ENCODE results near the gene SPPL3. TPM values are rescaled to one million over a fixed set of nuclear protein-coding genes. Genes with fewer than 3 reads are reported as not detected.

The SPPL3 gene
- total RNA-seq, 4 donors from 2014 or later, result 25.5 to 30.4 (median 29.0) TPM

DNA sequence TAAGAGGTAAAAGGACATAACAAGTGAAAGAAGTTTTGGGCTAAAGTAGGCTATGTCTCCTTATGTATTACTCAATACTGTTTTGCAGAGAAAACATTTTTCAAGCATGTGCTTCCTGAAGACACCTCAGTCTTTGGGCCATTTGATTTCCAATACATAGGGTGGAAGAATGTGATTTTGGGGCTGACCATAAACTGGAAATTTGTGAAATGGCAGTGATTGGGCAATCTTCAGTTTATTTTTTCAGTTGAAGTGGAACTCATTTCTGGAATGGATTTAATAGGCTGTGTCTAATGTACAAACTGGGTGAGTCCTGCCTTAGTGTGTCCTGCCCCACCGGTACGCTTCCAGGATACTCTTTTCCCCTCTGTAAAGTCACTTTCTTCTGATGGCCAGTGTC lies 181.4 kb downstream of the SPPL3 start:
- DNase-seq (ENCODE audit: low spot score in 2 of 2), result no peak
- Histone ChIP-seq H3K27me3 (no peaks in the 10 kb centered on the region), H3K36me3 (peaks cover 0 to 71% (median 5%) of the 10 kb centered on the region in 3 donors), H3K4me3 (no peak overlapping the region), H3K27ac (no peak overlapping the region), H3K4me1 (peaks cover 0 to 16% (median 8%) of the 10 kb centered on the region in 4 donors), H3K9me3 (no peaks in the 10 kb centered on the region)
- WGBS, 2 donors, result 84 to 97% methylated on average over 2 of the region's 2 CpGs
- TF ChIP-seq POLR2A (IDR thresholded peaks at IDR 0.05), result no peak
- TF ChIP-seq, protein P1, sequence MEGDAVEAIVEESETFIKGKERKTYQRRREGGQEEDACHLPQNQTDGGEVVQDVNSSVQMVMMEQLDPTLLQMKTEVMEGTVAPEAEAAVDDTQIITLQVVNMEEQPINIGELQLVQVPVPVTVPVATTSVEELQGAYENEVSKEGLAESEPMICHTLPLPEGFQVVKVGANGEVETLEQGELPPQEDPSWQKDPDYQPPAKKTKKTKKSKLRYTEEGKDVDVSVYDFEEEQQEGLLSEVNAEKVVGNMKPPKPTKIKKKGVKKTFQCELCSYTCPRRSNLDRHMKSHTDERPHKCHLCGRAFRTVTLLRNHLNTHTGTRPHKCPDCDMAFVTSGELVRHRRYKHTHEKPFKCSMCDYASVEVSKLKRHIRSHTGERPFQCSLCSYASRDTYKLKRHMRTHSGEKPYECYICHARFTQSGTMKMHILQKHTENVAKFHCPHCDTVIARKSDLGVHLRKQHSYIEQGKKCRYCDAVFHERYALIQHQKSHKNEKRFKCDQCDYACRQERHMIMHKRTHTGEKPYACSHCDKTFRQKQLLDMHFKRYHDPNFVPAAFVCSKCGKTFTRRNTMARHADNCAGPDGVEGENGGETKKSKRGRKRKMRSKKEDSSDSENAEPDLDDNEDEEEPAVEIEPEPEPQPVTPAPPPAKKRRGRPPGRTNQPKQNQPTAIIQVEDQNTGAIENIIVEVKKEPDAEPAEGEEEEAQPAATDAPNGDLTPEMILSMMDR (IDR thresholded peaks at IDR 0.05), result no peak
- TF ChIP-seq EP300 (IDR thresholded peaks at IDR 0.05), result no peak

DNA sequence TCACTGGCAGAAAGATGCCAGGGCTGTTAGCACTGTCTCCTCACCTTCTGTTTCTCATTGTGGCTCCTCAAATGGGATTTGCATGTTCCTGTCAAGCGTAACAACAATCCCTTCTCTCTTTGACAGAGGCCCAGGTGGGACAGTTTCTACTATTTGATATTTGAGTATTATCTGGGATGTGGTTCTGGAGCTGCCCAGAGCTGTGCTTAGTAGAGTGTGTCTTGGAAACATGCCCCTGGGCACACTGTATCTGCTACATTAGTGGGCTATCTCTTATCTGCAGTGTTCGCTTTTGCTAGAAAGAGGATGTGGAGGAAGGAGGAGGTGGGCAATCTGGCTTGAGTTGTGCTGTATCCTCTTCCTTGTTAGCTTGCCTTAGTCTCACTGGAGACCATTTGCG lies 182.3 kb downstream of the SPPL3 start:
- WGBS, 2 donors, result 83 to 91% methylated on average over 3 of the region's 3 CpGs
- H3K27me3 ChIP-seq, result no peaks in the 10 kb centered on the region

DNA sequence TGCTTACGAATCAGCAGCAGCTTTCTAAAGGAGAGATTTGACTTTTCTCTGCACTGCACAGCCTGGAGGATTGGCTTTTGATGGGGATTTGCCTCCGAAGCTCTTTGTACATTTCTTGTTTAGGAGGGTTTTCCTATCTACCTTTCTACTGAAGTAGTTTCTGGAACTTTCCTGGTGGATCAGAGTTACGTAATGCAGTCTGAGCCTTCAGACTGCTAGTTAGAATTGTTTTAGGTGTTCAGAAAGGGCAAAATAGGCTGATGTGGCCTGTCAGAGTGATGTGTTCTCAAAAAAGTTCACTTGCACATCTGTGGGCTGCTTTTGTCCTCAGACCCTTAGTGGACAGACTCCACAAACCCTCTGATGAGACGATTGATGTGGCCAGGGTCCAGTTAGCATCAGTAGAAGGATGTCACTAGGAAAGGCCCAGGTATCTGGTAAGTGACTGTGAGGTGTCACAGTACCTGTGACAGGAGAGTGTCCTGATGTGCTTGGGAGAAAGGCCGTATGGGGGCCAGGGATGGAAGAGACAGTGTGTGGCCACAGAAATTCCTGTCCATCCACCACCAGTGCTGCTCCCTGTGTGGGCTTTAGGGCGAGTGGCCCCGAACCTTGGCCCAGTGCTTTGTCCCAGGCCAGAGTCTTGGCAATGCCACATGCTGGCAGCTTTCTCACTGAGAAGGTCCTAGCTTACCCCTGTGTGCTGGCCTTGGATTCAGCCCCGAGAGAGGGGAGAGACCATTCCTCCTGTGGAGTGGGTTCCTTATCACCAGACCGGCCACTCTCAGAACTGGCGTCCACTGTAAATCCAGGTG lies 183.0 kb downstream of the SPPL3 start:
- Histone ChIP-seq H3K4me3 (no peak overlapping the region), H3K27ac (peak overlapping the region in 2 of 4 donors; percentile 45 to 50), H3K27me3 (no peaks in the 10 kb centered on the region), H3K9me3 (no peaks in the 10 kb centered on the region), H3K4me1 (peaks cover 0 to 11% (median 6%) of the 10 kb centered on the region in 4 donors), H3K36me3 (peaks cover 0 to 78% (median 5%) of the 10 kb centered on the region in 3 donors)
- 89 to 92% methylated on average over 7 to 10 of the region's 10 CpGs for WGBS, 2 donors
- TF ChIP-seq EP300 (IDR thresholded peaks at IDR 0.05), result no peak
- TF ChIP-seq, protein P1 (IDR thresholded peaks at IDR 0.05), result no peak
- no peak for TF ChIP-seq POLR2A (IDR thresholded peaks at IDR 0.05)
- no peak for DNase-seq (ENCODE audit: low spot score in 2 of 2)

More for the DNA sequence above, 182.3 kb downstream of the SPPL3 start:
- TF ChIP-seq POLR2A (IDR thresholded peaks at IDR 0.05), result no peak
- no peak for TF ChIP-seq EP300 (IDR thresholded peaks at IDR 0.05)
- H3K9me3 ChIP-seq, result no peaks in the 10 kb centered on the region
- no peak overlapping the region for H3K4me3 ChIP-seq
- peaks cover 0 to 72% (median 5%) of the 10 kb centered on the region in 3 donors for H3K36me3 ChIP-seq
- DNase-seq (ENCODE audit: low spot score in 2 of 2), result no peak
- no peak overlapping the region for H3K27ac ChIP-seq
- H3K4me1 ChIP-seq, result peaks cover 0 to 16% (median 8%) of the 10 kb centered on the region in 4 donors

DNA sequence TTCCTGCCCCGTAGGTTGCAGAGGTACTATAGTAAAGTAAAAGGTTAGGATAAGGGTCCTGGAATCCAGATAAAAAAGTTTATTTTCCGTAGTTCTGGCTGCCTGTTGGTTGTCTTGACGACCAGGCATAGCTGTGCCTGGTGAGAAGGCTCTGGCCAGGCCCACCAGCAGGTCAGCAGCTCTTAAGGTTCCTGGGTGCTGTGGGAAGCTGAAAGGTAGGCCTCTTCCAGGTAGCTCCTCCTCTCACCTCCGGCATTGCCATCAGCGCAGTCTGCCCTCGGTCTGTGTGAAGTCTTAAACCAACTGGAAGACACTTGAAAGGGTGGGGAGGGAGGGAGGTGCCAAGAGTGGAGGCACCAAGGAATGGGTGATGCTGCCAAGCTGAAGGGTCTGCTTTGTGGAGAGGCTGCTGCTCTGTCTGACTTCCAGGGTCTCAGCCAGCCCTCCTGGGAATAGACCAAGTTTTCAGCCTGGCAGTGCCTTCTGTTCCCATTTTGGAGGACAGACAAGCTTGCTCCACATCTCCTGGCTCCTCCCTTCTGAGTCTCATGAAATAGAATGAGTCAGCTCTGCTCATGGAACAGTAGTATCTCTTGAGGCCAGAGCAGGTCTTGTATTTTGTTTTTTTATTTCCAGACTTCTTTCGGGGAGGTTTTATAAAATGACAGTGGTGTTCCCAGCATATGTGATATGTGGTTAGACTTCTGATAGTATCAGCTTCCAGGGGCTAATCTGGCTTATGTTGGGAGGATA lies 183.7 kb downstream of the SPPL3 start:
- no peak for DNase-seq (ENCODE audit: low spot score in 2 of 2)
- H3K36me3 ChIP-seq, result peaks cover 0 to 86% (median 5%) of the 10 kb centered on the region in 3 donors
- 79 to 86% methylated on average over 7 of the region's 7 CpGs for WGBS, 2 donors
- H3K27me3 ChIP-seq, result no peaks in the 10 kb centered on the region
- peaks cover 0 to 8% (median 6%) of the 10 kb centered on the region in 4 donors for H3K4me1 ChIP-seq
- H3K4me3 ChIP-seq, result no peak overlapping the region
- TF ChIP-seq POLR2A (IDR thresholded peaks at IDR 0.05), result no peak
- TF ChIP-seq, protein P1 (IDR thresholded peaks at IDR 0.05), result no peak
- TF ChIP-seq EP300 (IDR thresholded peaks at IDR 0.05), result no peak
- peak overlapping the region in 1 of 4 donors; percentile 56 for H3K27ac ChIP-seq
- no peaks in the 10 kb centered on the region for H3K9me3 ChIP-seq

DNA sequence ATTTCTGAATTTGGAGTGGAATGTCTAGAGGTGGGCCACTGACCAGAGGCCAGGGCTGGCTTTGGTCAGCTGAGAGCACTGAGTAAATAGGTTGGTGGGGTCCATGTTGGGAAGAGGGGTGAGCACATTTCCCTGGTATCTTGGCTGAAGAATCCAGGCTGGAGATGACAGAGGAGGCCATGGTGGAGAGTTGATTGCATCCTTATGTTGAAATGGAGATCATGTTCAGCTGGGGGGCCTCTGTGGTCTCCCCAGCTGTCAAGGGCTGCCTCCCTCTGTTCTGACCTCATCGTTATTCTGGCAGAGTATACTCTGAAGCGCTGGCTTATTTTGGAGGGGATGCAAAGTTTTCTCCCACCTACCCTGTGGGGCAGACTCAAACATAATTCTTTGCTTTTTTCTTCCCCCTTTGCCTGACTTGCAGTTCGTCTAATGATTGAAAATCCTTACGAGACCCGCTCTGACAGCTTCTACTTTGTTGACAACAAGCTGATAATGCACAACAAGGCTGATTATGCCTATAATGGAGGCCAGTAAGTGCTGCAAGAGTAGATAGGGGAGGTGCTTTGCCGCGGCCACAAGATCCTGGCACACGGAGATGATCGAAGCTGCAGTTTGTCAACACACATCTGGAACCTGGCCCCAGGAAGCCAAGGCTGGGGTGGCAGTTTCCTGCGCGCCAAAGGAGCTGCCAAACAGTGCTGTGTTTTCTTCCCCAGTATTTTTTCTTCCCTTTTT lies 184.5 kb downstream of the SPPL3 start:
- WGBS, 2 donors, result 82 to 88% methylated on average over 11 of the region's 11 CpGs
- H3K4me1 ChIP-seq, result peaks cover 0 to under 1% (median under 1%) of the 10 kb centered on the region in 4 donors
- TF ChIP-seq POLR2A (IDR thresholded peaks at IDR 0.05) (no peak), EP300 (IDR thresholded peaks at IDR 0.05) (no peak)
- TF ChIP-seq, protein P1 (IDR thresholded peaks at IDR 0.05), result no peak
- DNase-seq (ENCODE audit: low spot score in 2 of 2), result no peak
- H3K36me3 ChIP-seq, result peaks cover 0 to 93% (median 5%) of the 10 kb centered on the region in 3 donors
- no peak overlapping the region for H3K4me3 ChIP-seq
- peak overlapping the region in 1 of 4 donors; percentile 56 for H3K27ac ChIP-seq
- no peaks in the 10 kb centered on the region for H3K27me3 ChIP-seq
- no peaks in the 10 kb centered on the region for H3K9me3 ChIP-seq

Data from tibial nerve (tissue), 4 donors.